Stimulated activated CD4-positive, alpha-beta T cell treated with anti-CD3 and anti-CD28 coated beads, Interleukin-4, amount 100 ng/mL, for 1 hour (primary cell): ENCODE data around the gene MAP2K2.
"Not testable (repeated sequence)": the region's sequence is repeated elsewhere in the genome, so short reads cannot be mapped to it uniquely, and the experiment has no call there.

ENCODE experiments used
- DNase-seq: peaks from one replicate; pipeline ENCODE4 v3.0.0-alpha.2; 2020

The MAP2K2 gene

DNA sequence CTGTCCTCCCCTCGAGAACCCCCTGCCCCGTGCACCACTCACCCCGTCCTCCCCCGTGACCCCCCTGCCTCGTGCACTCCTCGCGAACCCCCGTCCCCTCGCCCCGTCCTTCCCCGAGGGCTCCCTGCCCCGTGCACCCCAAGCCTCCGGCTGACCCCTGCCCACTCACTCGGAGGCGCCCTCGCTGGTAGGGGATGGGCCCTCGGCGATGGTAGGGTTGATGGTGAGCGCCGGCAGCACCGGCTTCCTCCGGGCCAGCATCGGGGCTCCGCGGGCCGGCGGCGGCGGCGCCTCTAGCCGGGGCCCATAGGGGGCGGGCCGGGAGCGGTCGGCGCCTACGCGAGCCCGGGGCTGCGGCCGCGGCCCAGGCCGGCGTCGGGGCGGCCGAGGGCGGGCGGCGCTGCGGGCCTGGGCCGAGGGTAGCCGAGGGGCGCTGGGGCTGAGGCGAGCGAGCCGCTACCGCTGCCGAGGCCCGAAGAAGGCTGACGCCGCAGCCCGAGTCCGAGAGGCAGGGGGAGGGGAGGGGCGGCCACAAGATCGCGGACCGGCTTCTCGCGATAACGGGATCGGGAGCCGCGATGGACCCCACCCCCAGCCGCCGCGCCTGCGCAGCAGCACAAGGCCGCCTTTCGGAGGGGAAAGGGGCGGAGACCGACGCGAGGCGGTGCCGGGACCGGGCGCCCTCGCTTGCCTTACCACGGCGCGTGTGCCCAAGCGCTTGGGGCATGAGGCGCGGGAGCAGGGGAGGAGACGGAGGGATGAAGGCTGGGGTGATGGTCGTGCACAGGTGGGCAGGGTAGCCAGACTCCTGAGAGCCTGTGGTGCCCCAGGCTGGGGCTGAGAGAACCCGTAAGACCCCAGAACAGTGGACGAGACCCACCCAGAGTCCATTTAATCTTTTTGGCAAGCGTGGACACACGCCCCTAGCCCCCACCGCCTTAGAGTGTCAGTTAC, at the start of gene MAP2K2:
Gene MAP2K2, minus strand, starts transcription at position 508 of the 954 bp plus-strand sequence. Its CDS starts 247 bp downstream, at position 261.
- DNase-seq = peak; percentile 98

- peak; percentile 74 for DNase-seq
Measured at GRCh38 chr19:4172861-4173473, 49.0 kb upstream of the MAP2K2 start.

GRCh38 chr19:4171676-4172075, 47.8 kb upstream of the MAP2K2 start:
- no peak for DNase-seq

DNA sequence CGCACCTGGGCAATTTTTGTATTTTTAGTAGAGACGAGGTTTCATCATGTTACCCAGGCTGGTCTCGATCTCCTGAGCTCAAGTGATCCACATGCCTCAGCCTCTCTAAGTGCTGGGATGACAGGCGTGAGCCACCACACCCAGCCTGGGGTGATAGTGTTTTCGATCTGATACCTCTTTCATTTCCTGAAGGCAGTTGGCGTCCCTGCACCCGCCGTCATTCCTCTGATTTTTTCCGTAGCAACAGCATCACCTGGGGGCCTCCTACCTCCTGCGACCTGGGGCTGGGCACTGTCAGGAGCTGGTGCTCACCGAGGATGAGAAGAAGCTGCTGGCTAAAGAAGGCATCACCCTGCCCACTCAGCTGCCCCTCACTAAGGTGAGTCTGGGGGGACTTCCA, 40.3 kb upstream of the MAP2K2 start:
- no peak for DNase-seq

- DNase-seq = no peak
Measured at GRCh38 chr19:4161415-4162077, 37.6 kb upstream of the MAP2K2 start.

GRCh38 chr19:4157971-4158370, 34.0 kb upstream of the MAP2K2 start:
- not testable (repeated sequence) for DNase-seq

GRCh38 chr19:4157164-4157563, 33.2 kb upstream of the MAP2K2 start:
- DNase-seq = no peak

DNA sequence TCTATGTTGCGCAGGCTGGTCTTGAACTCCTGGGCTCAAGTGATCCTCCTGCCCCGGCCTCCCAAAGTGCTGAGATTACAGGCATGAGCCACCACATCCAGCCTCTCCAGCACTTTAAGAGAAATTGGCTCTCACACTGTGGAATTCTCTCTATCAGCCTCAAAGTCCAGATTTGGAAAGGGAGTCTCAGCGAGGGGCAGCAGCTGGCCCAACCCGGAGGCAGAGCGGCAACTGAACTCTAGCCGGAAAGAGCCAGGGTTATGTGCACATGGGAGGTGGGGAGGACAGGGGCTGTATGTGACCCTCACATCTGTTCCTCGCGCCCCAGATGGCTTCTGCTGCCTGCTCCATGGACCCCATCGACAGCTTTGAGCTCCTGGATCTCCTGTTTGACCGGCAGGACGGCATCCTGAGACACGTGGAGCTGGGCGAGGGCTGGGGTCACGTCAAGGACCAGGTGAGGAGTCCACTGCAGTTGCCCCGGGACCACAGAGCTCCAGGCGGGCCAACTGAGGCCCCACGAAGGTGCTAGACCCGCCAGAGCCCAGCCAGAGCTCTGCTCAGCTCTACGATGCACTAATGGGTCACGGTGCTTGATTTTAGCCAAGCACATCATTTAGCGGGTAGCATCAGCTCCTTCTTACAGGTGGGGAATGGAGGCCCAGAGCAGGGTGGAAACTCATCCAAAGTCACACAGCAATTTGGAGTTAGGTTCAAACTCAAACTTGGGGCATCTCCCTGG, 30.8 kb upstream of the MAP2K2 start:
- DNase-seq = no peak

DNA sequence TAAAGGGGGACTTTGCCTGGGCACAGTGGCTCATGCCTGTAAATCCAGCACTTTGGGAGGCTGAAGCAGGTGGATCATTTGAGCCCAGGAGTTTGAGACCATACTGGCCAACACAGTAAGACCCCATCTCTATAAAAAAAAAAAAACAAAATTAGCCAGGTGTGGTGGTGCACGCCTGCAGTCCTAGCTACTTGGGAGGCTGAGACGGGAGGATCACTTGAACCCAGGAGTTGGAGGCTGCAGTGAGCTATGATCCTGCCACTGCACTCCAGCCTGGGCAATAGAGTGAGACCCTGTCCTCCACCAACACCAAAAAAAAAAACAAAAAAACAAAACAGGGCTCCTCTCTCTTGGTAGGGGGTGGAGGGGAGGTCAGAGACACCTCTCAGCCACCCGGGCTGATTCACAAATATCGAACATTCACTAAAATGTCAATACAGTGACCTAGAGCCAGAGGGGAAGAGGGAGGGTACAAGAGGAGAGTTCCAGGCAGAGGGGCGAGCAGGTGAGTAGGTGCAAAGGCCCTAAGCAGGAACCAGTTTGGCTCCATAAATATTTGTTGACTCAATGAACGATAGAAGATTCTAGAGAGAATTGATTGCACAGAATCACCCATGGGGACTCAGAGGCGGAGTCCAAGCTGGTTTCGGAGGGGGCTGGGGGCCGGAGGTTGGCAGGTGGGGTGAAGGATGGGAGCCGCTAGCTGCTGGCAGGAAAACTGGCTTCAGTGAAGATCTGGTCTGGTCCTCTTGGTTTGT, 28.5 kb upstream of the MAP2K2 start:
- DNase-seq = no peak

- no peak for DNase-seq
Measured at GRCh38 chr19:4151623-4152022, 27.7 kb upstream of the MAP2K2 start.

GRCh38 chr19:4149518-4150288, 25.8 kb upstream of the MAP2K2 start:
- DNase-seq = no peak

GRCh38 chr19:4144666-4145249, 20.8 kb upstream of the MAP2K2 start:
- DNase-seq = no peak

- DNase-seq = not testable (repeated sequence)
Measured at GRCh38 chr19:4142916-4143315, 19.0 kb upstream of the MAP2K2 start.

GRCh38 chr19:4140237-4140711, 16.4 kb upstream of the MAP2K2 start:
- DNase-seq = no peak

GRCh38 chr19:4139614-4140236, 15.8 kb upstream of the MAP2K2 start:
- DNase-seq = peak; percentile 90

GRCh38 chr19:4138445-4138844, 14.5 kb upstream of the MAP2K2 start:
- no peak for DNase-seq

- DNase-seq = no peak
Measured at GRCh38 chr19:4136680-4137088, 12.8 kb upstream of the MAP2K2 start.

- DNase-seq = not testable (repeated sequence)
Measured at GRCh38 chr19:4135386-4135785, 11.5 kb upstream of the MAP2K2 start.

- no peak for DNase-seq
Measured at GRCh38 chr19:4134351-4134750, 10.4 kb upstream of the MAP2K2 start.

DNA sequence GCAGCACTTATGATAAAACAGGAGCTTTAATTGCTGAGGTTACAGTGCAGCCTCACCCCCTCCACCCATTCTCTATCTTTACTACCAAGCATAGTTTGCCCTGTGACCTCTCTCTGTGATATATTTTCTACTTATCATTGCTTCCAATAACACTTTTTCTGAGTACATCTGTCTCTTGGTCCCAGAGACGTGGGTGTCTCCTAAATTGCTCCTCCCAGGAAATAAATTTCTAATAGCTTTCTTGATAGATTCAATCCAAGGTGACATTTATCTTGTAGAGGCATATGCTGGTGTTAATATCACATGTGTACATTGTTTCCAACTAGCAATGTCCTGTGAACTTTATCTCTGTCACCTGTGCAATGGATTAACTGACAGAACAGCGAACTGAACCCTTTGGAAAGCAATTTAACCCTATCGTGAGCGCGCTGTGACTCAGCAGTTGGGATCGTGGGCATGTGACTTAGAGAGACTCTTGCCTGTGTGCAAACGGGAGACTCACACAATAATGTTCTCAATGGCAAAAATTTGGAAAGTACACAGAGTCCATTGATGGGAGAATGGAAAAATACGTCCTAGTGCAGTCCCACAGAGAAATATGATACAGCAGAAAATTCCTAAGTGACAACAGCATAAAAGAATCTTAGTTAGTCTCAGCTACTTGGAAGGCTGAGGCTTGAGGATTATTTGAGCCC, 7.0 kb upstream of the MAP2K2 start:
- no peak for DNase-seq
